Fibroblast of lung (primary cell): Measurements from ENCODE around the gene TNFRSF19.

Experiments used
- EZH2 ChIP-seq: IDR thresholded peaks from 2 replicates; pipeline ENCODE4 v1.5.1; 2012; ENCODE audit warnings: low read length, control low read depth, mild to moderate bottlenecking; ENCODE audit errors: missing control alignments
- TF ChIP-seq, protein P1 (sequence below), 2 donors: IDR thresholded peaks in 1 of 2; conservative IDR thresholded peaks in 1 of 2; 1 replicate in 1 of 2; 2 replicates in 1 of 2; pipeline ENCODE4 v1.5.1; 2011 to 2012; ENCODE audit warnings: low read length in 2 of 2, control low read depth in 1 of 2, inconsistent platforms in 1 of 2, low read depth in 1 of 2, mild to moderate bottlenecking in 1 of 2

DNA sequence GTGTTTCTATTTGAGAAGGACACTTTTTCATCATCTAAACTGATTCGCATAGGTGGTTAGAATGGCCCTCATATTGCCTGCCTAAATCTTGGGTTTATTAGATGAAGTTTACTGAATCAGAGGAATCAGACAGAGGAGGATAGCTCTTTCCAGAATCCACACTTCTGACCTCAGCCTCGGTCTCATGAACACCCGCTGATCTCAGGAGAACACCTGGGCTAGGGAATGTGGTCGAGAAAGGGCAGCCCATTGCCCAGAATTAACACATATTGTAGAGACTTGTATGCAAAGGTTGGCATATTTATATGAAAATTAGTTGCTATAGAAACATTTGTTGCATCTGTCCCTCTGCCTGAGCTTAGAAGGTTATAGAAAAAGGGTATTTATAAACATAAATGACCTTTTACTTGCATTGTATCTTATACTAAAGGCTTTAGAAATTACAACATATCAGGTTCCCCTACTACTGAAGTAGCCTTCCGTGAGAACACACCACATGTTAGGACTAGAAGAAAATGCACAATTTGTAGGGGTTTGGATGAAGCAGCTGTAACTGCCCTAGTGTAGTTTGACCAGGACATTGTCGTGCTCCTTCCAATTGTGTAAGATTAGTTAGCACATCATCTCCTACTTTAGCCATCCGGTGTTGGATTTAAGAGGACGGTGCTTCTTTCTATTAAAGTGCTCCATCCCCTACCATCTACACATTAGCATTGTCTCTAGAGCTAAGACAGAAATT lies 103.8 kb downstream of the TNFRSF19 start:
- no peak for TF ChIP-seq EZH2
- TF ChIP-seq, protein P1, sequence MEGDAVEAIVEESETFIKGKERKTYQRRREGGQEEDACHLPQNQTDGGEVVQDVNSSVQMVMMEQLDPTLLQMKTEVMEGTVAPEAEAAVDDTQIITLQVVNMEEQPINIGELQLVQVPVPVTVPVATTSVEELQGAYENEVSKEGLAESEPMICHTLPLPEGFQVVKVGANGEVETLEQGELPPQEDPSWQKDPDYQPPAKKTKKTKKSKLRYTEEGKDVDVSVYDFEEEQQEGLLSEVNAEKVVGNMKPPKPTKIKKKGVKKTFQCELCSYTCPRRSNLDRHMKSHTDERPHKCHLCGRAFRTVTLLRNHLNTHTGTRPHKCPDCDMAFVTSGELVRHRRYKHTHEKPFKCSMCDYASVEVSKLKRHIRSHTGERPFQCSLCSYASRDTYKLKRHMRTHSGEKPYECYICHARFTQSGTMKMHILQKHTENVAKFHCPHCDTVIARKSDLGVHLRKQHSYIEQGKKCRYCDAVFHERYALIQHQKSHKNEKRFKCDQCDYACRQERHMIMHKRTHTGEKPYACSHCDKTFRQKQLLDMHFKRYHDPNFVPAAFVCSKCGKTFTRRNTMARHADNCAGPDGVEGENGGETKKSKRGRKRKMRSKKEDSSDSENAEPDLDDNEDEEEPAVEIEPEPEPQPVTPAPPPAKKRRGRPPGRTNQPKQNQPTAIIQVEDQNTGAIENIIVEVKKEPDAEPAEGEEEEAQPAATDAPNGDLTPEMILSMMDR (conservative IDR thresholded peaks at IDR 0.05 in 1 of 2, IDR thresholded peaks at IDR 0.05 in 1 of 2; ENCODE audit: low read depth in 1 of 2, low read length in 2 of 2): no peak
